ENCODE data around the gene CACNG4.

DNA sequence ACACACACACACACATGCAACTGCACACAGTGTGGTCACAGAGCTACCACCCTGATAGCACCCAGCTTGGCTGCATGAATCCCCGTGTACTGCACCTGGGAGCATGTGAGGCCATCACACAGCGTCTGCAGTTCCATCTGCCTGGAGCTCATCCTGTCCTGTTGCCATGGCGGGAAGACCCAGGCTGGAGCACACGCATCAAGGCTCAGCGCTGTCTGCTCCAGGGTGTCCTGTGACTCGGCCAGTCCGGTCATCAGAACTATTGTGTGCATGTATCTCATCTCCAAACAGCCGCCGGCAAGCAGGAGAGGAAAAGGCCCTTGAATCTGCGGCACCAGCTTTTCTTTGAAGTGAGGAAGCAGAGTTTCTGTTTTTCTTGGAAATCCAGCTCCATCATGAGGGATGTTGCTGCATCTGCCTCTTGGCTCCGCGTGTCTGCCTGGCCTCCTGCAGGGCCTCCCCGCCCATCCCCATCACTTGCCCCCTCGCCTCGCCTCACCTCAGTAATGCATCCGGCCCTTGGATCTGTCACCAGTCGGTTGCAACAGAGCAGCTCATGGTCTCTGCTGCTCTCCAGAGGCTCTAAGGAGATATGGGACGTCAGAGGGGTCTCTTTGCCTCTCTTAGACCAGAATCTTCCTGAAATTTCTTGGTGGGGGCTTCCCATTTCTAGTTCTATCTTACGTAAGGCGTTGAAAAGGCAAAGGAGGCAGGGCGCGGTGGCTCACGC, 23.7 kb downstream of the CACNG4 start:
- TF ChIP-seq, protein P1, sequence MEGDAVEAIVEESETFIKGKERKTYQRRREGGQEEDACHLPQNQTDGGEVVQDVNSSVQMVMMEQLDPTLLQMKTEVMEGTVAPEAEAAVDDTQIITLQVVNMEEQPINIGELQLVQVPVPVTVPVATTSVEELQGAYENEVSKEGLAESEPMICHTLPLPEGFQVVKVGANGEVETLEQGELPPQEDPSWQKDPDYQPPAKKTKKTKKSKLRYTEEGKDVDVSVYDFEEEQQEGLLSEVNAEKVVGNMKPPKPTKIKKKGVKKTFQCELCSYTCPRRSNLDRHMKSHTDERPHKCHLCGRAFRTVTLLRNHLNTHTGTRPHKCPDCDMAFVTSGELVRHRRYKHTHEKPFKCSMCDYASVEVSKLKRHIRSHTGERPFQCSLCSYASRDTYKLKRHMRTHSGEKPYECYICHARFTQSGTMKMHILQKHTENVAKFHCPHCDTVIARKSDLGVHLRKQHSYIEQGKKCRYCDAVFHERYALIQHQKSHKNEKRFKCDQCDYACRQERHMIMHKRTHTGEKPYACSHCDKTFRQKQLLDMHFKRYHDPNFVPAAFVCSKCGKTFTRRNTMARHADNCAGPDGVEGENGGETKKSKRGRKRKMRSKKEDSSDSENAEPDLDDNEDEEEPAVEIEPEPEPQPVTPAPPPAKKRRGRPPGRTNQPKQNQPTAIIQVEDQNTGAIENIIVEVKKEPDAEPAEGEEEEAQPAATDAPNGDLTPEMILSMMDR (conservative IDR thresholded peaks at IDR 0.05), result no peak
- TF ChIP-seq ZFX (IDR thresholded peaks at IDR 0.05), result no peak

Data from C4-2B (cell line).